Urothelium cell line (cell line): ENCODE results near the gene ENDOD1.
"Not testable (repeated sequence)": the region's sequence is repeated elsewhere in the genome, so short reads cannot be mapped to it uniquely, and the experiment has no call there.

ENCODE experiments used
- DNase-seq: peaks from one replicate; pipeline ENCODE4 v3.0.0; 2011; ENCODE audit warnings: low spot score, mixed read lengths
- FAIRE-seq: peaks from 2 replicates; lab custom pipeline; 2011; peaks lifted over from hg19 to GRCh38; lab: Jason Lieb, UNC

The ENDOD1 gene

DNA sequence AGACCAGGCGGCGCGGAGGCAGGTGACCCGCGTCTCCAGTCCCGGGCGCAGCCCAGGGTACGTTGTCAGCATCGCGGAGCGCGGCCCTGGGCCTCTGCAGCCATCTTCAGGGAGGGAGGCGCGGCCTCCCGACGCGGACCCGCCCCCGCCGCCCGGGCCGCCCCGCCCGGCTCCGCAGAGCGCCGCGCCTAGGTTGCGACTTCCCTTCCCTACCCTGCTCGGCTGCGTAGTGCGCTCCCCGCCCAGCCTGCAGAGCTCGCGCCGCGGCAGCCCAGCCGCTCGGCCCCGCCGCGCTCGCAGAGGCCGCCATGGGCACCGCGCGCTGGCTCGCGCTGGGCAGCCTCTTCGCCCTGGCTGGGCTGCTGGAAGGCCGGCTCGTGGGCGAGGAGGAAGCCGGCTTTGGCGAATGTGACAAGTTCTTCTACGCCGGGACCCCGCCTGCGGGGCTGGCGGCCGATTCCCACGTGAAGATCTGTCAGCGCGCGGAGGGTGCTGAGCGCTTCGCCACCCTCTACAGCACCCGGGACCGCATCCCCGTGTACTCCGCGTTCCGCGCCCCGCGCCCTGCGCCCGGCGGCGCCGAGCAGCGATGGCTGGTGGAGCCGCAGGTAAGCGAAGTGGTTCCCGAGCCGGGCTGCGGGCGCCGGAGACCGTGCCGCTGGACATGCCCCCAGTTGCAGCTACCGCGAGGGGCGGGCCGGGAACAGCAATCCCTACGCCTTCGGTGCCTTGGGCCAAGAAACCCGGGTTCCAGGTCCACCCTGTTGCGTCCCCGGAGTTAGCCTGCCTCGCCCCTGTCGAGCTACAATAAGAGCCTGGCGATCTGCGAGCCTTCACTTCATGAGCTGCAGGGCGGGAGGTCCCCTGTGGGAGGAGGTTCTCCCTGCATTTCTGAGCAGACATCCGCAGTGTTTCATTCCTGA, at the start of gene ENDOD1:
Gene ENDOD1, plus strand, starts transcription at position 227 of the 923 bp plus-strand sequence. Its CDS starts 82 bp downstream, at position 309.
- DNase-seq (peak; percentile 93), FAIRE-seq (no peak)

GRCh38 chr11:95042239-95042638, 47.4 kb upstream of the ENDOD1 start:
- no peak for DNase-seq
- no peak for FAIRE-seq

GRCh38 chr11:95042906-95043305, 46.7 kb upstream of the ENDOD1 start:
- no peak for DNase-seq
- no peak for FAIRE-seq

GRCh38 chr11:95044010-95044409, 45.6 kb upstream of the ENDOD1 start:
- no peak for DNase-seq
- no peak for FAIRE-seq

GRCh38 chr11:95045812-95046211, 43.8 kb upstream of the ENDOD1 start:
- no peak for FAIRE-seq
- no peak for DNase-seq

- FAIRE-seq, DNase-seq: not testable (repeated sequence)
These were observed 40.5 kb upstream of the ENDOD1 start, which contains the start of gene KDM4F for GRCh38 chr11:95049122-95049521. KDM4F (plus strand) TSS chr11:95049422.

- FAIRE-seq: no peak
- DNase-seq: no peak
These were observed 38.9 kb upstream of the ENDOD1 start for GRCh38 chr11:95050595-95051202.

GRCh38 chr11:95054356-95054755, 35.3 kb upstream of the ENDOD1 start:
- no peak for FAIRE-seq
- no peak for DNase-seq

DNA sequence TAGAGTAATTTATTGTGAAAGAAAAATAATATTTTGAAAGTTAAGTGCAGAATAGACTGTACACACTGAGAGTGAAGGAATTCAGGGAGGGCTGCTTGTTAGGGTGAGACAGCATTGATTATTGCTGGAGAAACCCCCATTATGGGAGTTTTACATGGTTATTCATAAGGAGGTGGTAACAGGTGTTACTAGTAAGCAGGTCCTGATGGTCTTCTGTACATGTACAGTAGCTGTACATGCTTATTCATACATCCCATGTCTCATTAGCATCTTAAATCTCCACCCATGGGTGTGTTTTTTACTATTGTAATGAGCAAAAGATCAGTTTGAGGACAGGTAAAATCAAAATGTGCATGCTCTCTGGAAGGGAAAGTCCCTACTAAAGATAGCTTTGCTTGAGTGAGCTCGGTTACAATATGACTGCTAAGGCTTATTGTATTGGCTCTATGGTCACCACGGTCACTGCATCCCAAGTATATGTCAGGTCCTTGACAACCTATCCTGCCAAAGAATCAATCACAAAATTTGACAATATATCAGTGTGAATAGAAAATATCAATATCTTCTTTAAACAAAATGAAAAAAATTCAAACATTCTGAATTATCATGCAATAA, 34.3 kb upstream of the ENDOD1 start:
- FAIRE-seq (no peak), DNase-seq (no peak)

DNA sequence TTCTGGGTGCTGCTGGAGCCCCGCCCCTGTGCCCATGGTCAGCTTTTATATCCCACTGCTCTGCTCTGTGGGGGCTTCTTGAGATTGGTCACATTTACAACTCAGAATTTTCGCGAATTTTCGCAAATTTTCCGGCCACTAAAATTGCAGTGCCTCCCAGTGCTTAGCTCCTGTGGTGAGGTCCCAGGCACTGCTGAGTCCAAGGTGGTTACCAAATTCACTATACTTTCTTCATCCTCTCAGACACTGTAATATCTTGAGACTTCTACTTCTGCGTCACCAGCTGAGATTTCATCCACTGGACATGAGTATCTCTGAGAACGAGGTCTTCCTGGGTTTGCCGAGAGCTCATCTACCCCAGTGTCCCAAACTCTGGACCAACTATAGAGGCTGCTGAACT, 31.7 kb upstream of the ENDOD1 start:
- no peak for DNase-seq
- FAIRE-seq: no peak

DNA sequence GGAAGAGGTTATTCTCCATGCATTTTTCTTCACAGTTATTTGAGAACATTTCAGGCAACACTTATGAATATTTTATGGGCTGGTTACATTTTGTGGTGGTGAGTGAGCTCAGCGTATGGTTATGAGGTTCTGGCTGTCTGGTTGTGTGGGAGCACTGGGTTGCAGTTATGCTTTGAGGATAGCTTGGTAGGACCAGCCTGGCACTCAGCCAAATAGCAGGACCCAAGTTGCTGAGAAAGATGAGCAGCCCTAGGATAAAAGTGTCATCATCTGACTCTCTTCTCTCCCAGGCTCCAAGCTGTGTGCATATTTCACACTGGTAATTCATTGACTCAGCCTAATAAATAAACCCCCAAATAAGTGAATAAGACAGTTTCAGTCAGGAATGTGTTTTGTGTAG, 31.0 kb upstream of the ENDOD1 start:
- FAIRE-seq: no peak

DNA sequence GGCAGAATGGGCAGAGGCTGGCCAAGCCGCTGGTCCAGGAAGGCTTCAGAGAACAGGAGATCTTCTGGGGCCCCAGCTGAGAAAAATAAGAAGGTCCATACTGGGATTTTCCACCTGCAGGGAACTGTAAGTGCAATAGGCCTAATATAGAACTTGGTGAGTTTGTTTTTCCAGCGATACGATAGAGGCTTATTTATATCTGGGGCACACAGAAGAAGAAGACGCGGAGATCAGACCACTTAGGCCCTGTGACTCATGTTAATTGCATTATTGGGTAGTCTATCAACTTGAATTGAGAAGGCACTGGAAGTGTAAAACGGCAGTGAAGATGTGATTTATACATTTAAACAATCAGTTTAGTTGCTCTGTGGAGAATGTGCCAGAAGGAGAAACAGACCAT, 30.6 kb upstream of the ENDOD1 start:
- FAIRE-seq (no peak), DNase-seq (no peak)

More for the DNA sequence above, 31.0 kb upstream of the ENDOD1 start:
- DNase-seq: no peak

DNA sequence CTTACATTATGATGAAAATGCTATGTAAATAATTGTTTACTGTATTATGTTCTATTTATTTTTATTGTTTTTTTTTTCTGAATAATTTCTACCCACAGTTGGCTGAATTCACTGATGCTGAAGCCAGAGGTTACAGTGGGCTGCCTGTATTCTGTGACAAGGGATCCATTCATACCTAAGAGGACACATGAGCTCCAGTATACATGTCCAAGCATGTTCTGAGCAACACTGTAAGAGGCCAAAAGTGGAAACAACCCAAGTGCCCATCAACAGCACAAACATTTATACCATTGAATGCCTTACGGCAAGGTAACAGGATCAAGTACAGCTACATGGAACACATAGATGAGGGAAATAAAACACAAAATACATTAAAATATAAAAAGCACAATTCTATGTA, 24.3 kb upstream of the ENDOD1 start:
- FAIRE-seq (no peak), DNase-seq (no peak)

GRCh38 chr11:95066716-95067038, 23.0 kb upstream of the ENDOD1 start, which contains the start of gene SRSF8:
SRSF8 (plus strand) TSS chr11:95066919; CDS start chr11:95067227, 308 bp downstream.
- DNase-seq (no peak), FAIRE-seq (no peak)

DNA sequence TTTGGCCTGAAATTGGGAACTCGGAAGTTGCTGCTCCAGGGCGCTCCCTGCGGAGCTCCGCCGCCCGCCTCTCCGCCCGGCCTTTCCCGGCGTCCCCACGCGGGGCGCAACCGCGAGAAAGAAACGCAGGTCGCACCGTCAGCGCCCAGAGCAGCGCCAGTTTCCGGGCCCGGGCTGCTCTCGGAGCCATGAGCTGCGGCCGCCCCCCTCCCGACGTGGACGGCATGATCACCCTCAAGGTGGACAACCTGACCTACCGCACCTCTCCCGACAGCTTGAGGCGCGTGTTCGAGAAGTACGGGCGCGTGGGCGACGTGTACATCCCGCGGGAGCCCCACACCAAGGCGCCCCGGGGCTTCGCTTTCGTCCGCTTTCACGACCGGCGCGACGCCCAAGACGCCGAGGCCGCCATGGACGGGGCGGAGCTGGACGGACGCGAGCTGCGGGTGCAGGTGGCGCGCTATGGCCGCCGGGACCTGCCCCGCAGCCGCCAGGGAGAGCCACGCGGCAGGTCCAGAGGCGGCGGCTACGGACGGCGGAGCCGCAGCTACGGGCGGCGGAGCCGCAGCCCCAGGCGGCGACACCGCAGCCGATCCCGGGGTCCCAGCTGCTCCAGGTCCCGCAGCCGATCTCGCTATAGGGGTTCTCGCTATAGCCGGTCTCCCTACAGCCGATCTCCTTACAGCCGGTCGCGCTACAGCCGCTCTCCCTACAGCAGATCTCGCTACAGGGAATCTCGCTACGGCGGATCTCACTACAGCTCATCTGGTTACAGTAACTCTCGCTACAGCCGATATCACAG, 22.4 kb upstream of the ENDOD1 start:
- DNase-seq (peak; percentile 76), FAIRE-seq (no peak)

- no peak for FAIRE-seq
- DNase-seq: no peak
These were observed 21.8 kb upstream of the ENDOD1 start for GRCh38 chr11:95067841-95068219.

DNA sequence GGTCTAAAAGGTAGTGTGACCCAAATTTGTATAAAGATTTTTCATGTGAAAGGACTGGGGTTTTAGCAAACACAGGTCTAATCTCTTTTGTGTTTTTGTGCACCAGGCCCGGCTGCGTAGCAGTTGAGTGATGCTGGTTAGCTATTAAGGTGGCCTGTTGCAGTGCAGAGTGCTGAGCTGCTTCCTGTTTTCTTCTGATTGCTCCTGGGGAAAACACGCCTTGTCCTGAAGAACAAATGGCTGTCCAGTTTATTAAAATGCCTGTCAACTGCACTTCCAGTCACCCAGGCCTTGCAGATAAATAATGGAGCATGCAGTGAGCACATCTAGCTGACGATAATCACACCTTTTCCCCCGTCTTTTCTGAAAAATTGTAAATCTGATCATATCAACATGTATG, 21.1 kb upstream of the ENDOD1 start:
- DNase-seq (peak; percentile 76), FAIRE-seq (no peak)

DNA sequence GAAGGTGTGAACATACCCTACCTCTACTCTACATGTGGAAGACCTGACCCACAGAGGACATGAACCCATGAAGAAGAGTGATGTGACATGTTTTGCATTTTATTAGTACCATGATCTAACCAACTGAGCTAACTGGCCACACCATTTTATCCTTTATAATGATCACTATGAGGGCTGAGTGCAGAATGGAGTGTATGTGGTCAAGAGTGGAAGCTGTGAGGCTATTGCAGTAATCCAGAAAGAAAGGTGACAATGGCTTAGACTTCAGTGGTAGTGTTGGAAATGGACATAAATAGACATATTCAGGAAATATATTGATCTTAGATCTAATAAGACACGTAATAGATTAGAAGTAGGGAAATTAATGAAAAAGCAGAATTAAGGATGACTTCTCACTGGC, 19.2 kb upstream of the ENDOD1 start:
- FAIRE-seq (no peak), DNase-seq (no peak)

DNA sequence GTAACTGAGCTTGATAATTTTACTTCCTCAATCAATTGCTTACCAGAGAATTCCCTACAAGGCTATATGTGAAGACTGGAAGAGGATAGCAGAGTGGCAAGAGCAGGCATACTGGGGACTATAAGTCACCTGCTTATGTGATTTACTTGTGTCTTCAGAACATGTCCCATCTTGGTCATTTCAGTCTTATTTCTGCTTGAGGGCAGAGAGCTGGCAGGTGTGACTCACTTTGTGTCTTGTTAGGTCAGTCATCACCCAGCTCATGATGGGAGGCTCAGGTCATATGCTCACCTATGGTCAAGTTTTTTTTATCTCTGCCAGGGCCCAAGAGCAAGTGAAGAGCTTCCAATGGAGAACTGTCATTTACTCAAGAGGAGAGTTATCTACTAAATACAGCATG, 16.7 kb upstream of the ENDOD1 start:
- DNase-seq (no peak), FAIRE-seq (no peak)

DNA sequence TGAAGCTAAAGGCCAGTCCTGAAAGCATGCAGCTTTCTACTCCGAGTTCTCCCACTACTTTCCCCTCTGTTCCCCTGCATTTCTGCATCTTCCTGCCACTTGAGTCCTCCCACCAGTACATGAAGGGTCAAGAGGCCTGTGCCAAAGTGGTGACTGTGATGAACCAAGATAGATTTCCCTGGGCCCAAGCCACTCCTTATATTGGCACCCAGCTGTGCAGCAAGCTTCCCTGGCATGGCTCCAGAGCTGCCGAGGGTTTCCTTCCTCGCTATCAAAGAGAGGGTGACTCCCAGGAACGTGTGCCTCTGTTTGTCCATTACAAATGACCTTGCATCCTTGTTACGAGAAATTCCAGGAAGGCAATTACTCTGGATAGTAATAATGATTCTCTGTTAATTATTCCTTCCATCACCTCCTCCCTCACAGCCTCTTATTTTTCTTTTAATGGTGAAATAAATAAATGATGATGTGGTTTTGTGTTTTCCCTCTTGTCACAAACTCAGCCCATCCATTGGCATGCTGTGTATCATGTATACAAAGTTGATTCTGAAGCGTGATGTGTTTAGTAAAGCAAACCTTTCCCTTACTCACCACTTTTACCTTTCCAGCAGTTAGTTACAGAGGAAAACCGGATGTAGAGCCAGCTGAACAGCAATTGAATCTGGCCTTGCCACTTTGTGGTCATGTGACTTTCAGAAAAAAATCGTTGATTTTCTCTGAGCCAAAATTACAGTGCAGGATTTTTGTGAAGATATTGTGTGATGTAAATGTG, 14.7 kb upstream of the ENDOD1 start:
- DNase-seq: no peak
- no peak for FAIRE-seq
